ENCODE data around the gene TLE1.
"Not testable (repeated sequence)": the region's sequence is repeated elsewhere in the genome, so short reads cannot be mapped to it uniquely, and the experiment has no call there.

The TLE1 gene

GRCh38 chr9:81597419-81598122 is 91.8 kb downstream of the TLE1 start:
- Histone ChIP-seq H3K9me3 (ENCODE audit: control insufficient read depth, low read length) (no peaks in the 10 kb centered on the region), H3K4me1 (ENCODE audit: control insufficient read depth, insufficient read depth, low read length, poor library complexity, severe bottlenecking) (no peaks in the 10 kb centered on the region), H3K4me3 (ENCODE audit: insufficient read depth, low read depth, low read length, poor library complexity, severe bottlenecking) (no peak overlapping the region), H3K27me3 (replicated peaks; ENCODE audit: control insufficient read depth, insufficient read depth, low read length, poor library complexity, severe bottlenecking) (no peaks in the 10 kb centered on the region), H3K27ac (ENCODE audit: insufficient read depth, low read length, poor library complexity, severe bottlenecking) (no peak overlapping the region), H3K36me3 (ENCODE audit: control insufficient read depth, insufficient read depth, low read length) (no peaks in the 10 kb centered on the region)
- DNase-seq: no peak

GRCh38 chr9:81596679-81597418 is 92.5 kb downstream of the TLE1 start:
- Histone ChIP-seq H3K4me3 (ENCODE audit: insufficient read depth, low read depth, low read length, poor library complexity, severe bottlenecking) (no peak overlapping the region), H3K27ac (ENCODE audit: insufficient read depth, low read length, poor library complexity, severe bottlenecking) (no peak overlapping the region), H3K36me3 (ENCODE audit: control insufficient read depth, insufficient read depth, low read length) (no peaks in the 10 kb centered on the region), H3K9me3 (ENCODE audit: control insufficient read depth, low read length) (no peaks in the 10 kb centered on the region), H3K4me1 (ENCODE audit: control insufficient read depth, insufficient read depth, low read length, poor library complexity, severe bottlenecking) (no peaks in the 10 kb centered on the region), H3K27me3 (replicated peaks; ENCODE audit: control insufficient read depth, insufficient read depth, low read length, poor library complexity, severe bottlenecking) (no peaks in the 10 kb centered on the region)
- DNase-seq: no peak

DNA sequence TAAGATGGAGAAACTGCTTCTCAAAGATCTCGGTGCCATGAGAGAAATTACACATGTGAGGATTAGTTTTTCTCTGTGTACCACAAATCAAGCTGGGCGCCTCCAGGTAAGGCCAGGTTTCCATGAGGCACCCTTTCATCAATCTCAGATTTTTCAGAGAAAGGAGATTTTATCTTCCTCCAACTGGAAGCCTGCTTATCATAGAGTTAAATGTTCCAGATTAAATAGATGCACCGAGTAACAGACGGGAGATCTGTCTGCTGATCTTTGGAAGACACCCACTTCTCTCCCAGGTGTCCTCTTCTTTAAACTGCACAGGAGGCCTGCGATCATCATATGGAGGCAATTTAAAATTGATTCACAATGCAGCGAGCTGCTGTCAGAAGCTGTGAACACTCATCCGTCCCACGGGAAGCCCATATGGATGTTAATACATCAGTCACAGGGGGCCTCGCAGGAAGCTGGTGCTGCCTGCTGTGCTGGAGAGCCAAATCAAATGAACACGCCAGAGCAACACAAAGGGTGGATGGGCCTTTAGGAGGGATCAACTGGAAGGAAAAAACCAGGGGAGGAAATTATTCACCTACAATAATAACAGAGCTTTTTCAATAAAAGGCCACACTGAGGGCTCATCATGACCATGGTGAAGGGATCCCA is 93.3 kb downstream of the TLE1 start:
- H3K9me3 ChIP-seq (ENCODE audit: control insufficient read depth, low read length): no peaks in the 10 kb centered on the region
- no peaks in the 10 kb centered on the region for H3K27me3 ChIP-seq (replicated peaks; ENCODE audit: control insufficient read depth, insufficient read depth, low read length, poor library complexity, severe bottlenecking)
- H3K4me1 ChIP-seq (ENCODE audit: control insufficient read depth, insufficient read depth, low read length, poor library complexity, severe bottlenecking): no peaks in the 10 kb centered on the region
- H3K27ac ChIP-seq (ENCODE audit: insufficient read depth, low read length, poor library complexity, severe bottlenecking): no peak overlapping the region
- H3K36me3 ChIP-seq (ENCODE audit: control insufficient read depth, insufficient read depth, low read length): no peaks in the 10 kb centered on the region
- no peak for DNase-seq
- no peak overlapping the region for H3K4me3 ChIP-seq (ENCODE audit: insufficient read depth, low read depth, low read length, poor library complexity, severe bottlenecking)

GRCh38 chr9:81595293-81595692 is 94.1 kb downstream of the TLE1 start:
- H3K9me3 ChIP-seq (ENCODE audit: control insufficient read depth, low read length); H3K27ac ChIP-seq (ENCODE audit: insufficient read depth, low read length, poor library complexity, severe bottlenecking); H3K4me3 ChIP-seq (ENCODE audit: insufficient read depth, low read depth, low read length, poor library complexity, severe bottlenecking); H3K27me3 ChIP-seq (replicated peaks; ENCODE audit: control insufficient read depth, insufficient read depth, low read length, poor library complexity, severe bottlenecking); H3K36me3 ChIP-seq (ENCODE audit: control insufficient read depth, insufficient read depth, low read length); DNase-seq; H3K4me1 ChIP-seq (ENCODE audit: control insufficient read depth, insufficient read depth, low read length, poor library complexity, severe bottlenecking): not testable (repeated sequence)

DNA sequence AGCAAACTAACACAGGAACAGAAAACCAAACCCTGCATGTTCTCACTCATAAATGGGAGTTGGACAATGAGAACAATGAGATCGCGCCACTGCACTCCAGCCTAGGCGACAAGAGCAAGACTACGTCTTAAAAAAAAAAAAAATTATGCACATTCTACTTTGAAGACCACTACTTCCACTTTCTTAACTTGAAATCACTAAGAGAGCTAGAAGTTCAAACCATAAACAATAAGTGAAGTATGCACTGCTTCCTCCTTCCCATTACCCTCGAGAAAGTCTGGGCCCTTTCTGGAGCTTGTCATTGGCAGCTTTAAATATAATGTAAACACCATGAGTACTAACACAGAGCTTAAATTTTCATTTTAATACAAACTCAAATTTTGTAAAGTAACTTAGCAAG is 94.9 kb downstream of the TLE1 start:
- Histone ChIP-seq H3K27me3 (replicated peaks; ENCODE audit: control insufficient read depth, insufficient read depth, low read length, poor library complexity, severe bottlenecking) (no peaks in the 10 kb centered on the region), H3K36me3 (ENCODE audit: control insufficient read depth, insufficient read depth, low read length) (no peaks in the 10 kb centered on the region), H3K4me3 (ENCODE audit: insufficient read depth, low read depth, low read length, poor library complexity, severe bottlenecking) (no peak overlapping the region), H3K4me1 (ENCODE audit: control insufficient read depth, insufficient read depth, low read length, poor library complexity, severe bottlenecking) (no peaks in the 10 kb centered on the region), H3K27ac (ENCODE audit: insufficient read depth, low read length, poor library complexity, severe bottlenecking) (no peak overlapping the region), H3K9me3 (ENCODE audit: control insufficient read depth, low read length) (no peaks in the 10 kb centered on the region)
- DNase-seq: no peak

- Histone ChIP-seq H3K4me3 (ENCODE audit: insufficient read depth, low read depth, low read length, poor library complexity, severe bottlenecking) (no peak overlapping the region), H3K27ac (ENCODE audit: insufficient read depth, low read length, poor library complexity, severe bottlenecking) (no peak overlapping the region), H3K9me3 (ENCODE audit: control insufficient read depth, low read length) (no peaks in the 10 kb centered on the region), H3K4me1 (ENCODE audit: control insufficient read depth, insufficient read depth, low read length, poor library complexity, severe bottlenecking) (no peaks in the 10 kb centered on the region), H3K36me3 (ENCODE audit: control insufficient read depth, insufficient read depth, low read length) (no peaks in the 10 kb centered on the region), H3K27me3 (replicated peaks; ENCODE audit: control insufficient read depth, insufficient read depth, low read length, poor library complexity, severe bottlenecking) (no peaks in the 10 kb centered on the region)
- no peak for DNase-seq
These were observed 96.5 kb downstream of the TLE1 start for GRCh38 chr9:81592887-81593266.

- Histone ChIP-seq H3K36me3 (ENCODE audit: control insufficient read depth, insufficient read depth, low read length) (no peaks in the 10 kb centered on the region), H3K9me3 (ENCODE audit: control insufficient read depth, low read length) (no peaks in the 10 kb centered on the region), H3K4me3 (ENCODE audit: insufficient read depth, low read depth, low read length, poor library complexity, severe bottlenecking) (no peak overlapping the region), H3K27me3 (replicated peaks; ENCODE audit: control insufficient read depth, insufficient read depth, low read length, poor library complexity, severe bottlenecking) (no peaks in the 10 kb centered on the region), H3K27ac (ENCODE audit: insufficient read depth, low read length, poor library complexity, severe bottlenecking) (no peak overlapping the region), H3K4me1 (ENCODE audit: control insufficient read depth, insufficient read depth, low read length, poor library complexity, severe bottlenecking) (no peaks in the 10 kb centered on the region)
- DNase-seq: no peak
These were observed 97.6 kb downstream of the TLE1 start for GRCh38 chr9:81591791-81592190.

- H3K4me3 ChIP-seq (ENCODE audit: insufficient read depth, low read depth, low read length, poor library complexity, severe bottlenecking): no peak overlapping the region
- H3K36me3 ChIP-seq (ENCODE audit: control insufficient read depth, insufficient read depth, low read length): no peaks in the 10 kb centered on the region
- H3K4me1 ChIP-seq (ENCODE audit: control insufficient read depth, insufficient read depth, low read length, poor library complexity, severe bottlenecking): no peaks in the 10 kb centered on the region
- no peak overlapping the region for H3K27ac ChIP-seq (ENCODE audit: insufficient read depth, low read length, poor library complexity, severe bottlenecking)
- no peaks in the 10 kb centered on the region for H3K9me3 ChIP-seq (ENCODE audit: control insufficient read depth, low read length)
- H3K27me3 ChIP-seq (replicated peaks; ENCODE audit: control insufficient read depth, insufficient read depth, low read length, poor library complexity, severe bottlenecking): no peaks in the 10 kb centered on the region
- DNase-seq: no peak
These were observed 98.7 kb downstream of the TLE1 start for GRCh38 chr9:81590688-81591087.

GRCh38 chr9:81589819-81590218 is 99.5 kb downstream of the TLE1 start:
- DNase-seq: no peak
- Histone ChIP-seq H3K36me3 (ENCODE audit: control insufficient read depth, insufficient read depth, low read length) (no peaks in the 10 kb centered on the region), H3K9me3 (ENCODE audit: control insufficient read depth, low read length) (no peaks in the 10 kb centered on the region), H3K27ac (ENCODE audit: insufficient read depth, low read length, poor library complexity, severe bottlenecking) (no peak overlapping the region), H3K4me3 (ENCODE audit: insufficient read depth, low read depth, low read length, poor library complexity, severe bottlenecking) (no peak overlapping the region), H3K27me3 (replicated peaks; ENCODE audit: control insufficient read depth, insufficient read depth, low read length, poor library complexity, severe bottlenecking) (no peaks in the 10 kb centered on the region), H3K4me1 (ENCODE audit: control insufficient read depth, insufficient read depth, low read length, poor library complexity, severe bottlenecking) (no peaks in the 10 kb centered on the region)

GRCh38 chr9:81589392-81589791 is 100.0 kb downstream of the TLE1 start:
- Histone ChIP-seq H3K27ac (ENCODE audit: insufficient read depth, low read length, poor library complexity, severe bottlenecking) (no peak overlapping the region), H3K36me3 (ENCODE audit: control insufficient read depth, insufficient read depth, low read length) (no peaks in the 10 kb centered on the region), H3K27me3 (replicated peaks; ENCODE audit: control insufficient read depth, insufficient read depth, low read length, poor library complexity, severe bottlenecking) (no peaks in the 10 kb centered on the region), H3K9me3 (ENCODE audit: control insufficient read depth, low read length) (no peaks in the 10 kb centered on the region), H3K4me1 (ENCODE audit: control insufficient read depth, insufficient read depth, low read length, poor library complexity, severe bottlenecking) (no peaks in the 10 kb centered on the region), H3K4me3 (ENCODE audit: insufficient read depth, low read depth, low read length, poor library complexity, severe bottlenecking) (no peak overlapping the region)
- no peak for DNase-seq

Measured in effector memory CD4-positive, alpha-beta T cell (primary cell).